Lower leg skin (tissue), 4 donors: ENCODE measurements around the gene NTMT1. TPM values are rescaled to one million over a fixed set of nuclear protein-coding genes. Genes with fewer than 3 reads are reported as not detected.
A peak's percentile ranks its signal among the peaks of the same experiment; 100 is the strongest.

Source experiments
- DNase-seq, 2 donors: peaks; one replicate each; pipeline ENCODE4 v3.0.0-alpha.2; 2019; ENCODE audit warnings: low spot score in 2 of 2
- H3K4me3 ChIP-seq: fragments of 200-600 bp; sonication (generic); 2 replicates; pipeline ENCODE4 v1.5.1; 2017; ENCODE audit warnings: mild to moderate bottlenecking, low read depth; ENCODE audit not compliant: poor library complexity, severe bottlenecking
- POLR2A ChIP-seq, 2 donors: fragments of 450-650 bp; IDR thresholded peaks; one replicate each; pipeline ENCODE4 v1.6.1; 2016 to 2017; ENCODE audit warnings: antibody characterized with exemption in 2 of 2, mild to moderate bottlenecking in 1 of 2, moderate library complexity in 1 of 2
- WGBS, 2 donors: methylation state at CpG; one replicate each; pipeline ENCODE4 v1.1.5; 2018; 5-methylcytosine and 5-hydroxymethylcytosine counted together
- intact Hi-C: fragments of 100-400 bp; cut with DNase I; formaldehyde crosslinking; loops from one replicate; pipeline ENCODE4 v1.15.0; 2023; ENCODE audit warnings: low total_unique reads
- total RNA-seq, 4 donors: library from RNA; depleted of rRNA; stranded (reverse); fragments of >200 nt; gene quantifications; one replicate each; pipeline ENCODE4 v1.1.0, GENCODE V29; 2016
- TF ChIP-seq, protein P1 (sequence below), 3 donors: fragments of 450-650 bp; IDR thresholded peaks; one replicate each; pipeline ENCODE4 v1.5.1; 2016; ENCODE audit warnings: antibody characterized with exemption in 3 of 3, mild to moderate bottlenecking in 3 of 3, moderate library complexity in 2 of 3

NTMT1 gene
- total RNA-seq, 4 donors from 2014 or later = 19.7 to 31.0 (median 25.7) TPM

DNA sequence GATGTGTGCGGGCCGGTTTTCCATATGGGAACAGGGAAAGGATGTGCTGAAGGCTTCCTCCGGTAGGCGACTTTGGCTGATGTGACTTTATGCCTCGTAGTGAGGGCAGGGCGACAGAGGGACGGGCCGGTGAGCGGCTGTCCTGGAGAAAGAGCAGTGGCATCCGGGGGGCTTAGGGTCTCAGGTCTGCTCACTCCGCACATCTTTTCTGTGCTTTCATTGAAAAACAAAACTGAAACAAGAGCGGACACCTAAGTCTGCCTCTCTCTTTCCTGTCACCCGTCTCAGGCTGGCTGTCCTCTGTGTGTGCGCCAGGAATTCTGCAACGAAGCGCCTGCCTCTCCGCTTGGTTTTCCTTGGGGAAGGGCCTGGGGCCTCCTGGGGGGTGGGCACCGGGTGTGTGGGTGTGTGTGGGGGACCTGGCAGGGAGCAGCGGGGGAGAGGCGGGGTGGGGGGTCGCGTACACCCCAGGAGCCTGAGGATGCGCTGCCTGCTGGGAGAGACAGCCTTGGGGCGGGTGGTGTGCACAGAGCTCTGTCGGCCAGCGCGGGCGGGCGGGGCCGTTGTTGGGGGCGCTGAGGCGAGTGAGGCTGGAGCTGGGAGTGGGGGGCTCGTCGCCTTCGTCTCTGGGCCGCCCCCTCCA lies 38.9 kb downstream of the NTMT1 start:
- DNase-seq = peak in 1 of 2 donors; percentile 91
- TF ChIP-seq, protein P1, sequence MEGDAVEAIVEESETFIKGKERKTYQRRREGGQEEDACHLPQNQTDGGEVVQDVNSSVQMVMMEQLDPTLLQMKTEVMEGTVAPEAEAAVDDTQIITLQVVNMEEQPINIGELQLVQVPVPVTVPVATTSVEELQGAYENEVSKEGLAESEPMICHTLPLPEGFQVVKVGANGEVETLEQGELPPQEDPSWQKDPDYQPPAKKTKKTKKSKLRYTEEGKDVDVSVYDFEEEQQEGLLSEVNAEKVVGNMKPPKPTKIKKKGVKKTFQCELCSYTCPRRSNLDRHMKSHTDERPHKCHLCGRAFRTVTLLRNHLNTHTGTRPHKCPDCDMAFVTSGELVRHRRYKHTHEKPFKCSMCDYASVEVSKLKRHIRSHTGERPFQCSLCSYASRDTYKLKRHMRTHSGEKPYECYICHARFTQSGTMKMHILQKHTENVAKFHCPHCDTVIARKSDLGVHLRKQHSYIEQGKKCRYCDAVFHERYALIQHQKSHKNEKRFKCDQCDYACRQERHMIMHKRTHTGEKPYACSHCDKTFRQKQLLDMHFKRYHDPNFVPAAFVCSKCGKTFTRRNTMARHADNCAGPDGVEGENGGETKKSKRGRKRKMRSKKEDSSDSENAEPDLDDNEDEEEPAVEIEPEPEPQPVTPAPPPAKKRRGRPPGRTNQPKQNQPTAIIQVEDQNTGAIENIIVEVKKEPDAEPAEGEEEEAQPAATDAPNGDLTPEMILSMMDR (IDR thresholded peaks at IDR 0.05) = no peak
- no peak for TF ChIP-seq POLR2A (IDR thresholded peaks at IDR 0.05)
- intact Hi-C loops = no loop called here
- H3K4me3 ChIP-seq = peak overlapping the region; percentile 17
- 15 to 18% methylated on average over 29 to 32 of the region's 36 CpGs for WGBS, 2 donors

DNA sequence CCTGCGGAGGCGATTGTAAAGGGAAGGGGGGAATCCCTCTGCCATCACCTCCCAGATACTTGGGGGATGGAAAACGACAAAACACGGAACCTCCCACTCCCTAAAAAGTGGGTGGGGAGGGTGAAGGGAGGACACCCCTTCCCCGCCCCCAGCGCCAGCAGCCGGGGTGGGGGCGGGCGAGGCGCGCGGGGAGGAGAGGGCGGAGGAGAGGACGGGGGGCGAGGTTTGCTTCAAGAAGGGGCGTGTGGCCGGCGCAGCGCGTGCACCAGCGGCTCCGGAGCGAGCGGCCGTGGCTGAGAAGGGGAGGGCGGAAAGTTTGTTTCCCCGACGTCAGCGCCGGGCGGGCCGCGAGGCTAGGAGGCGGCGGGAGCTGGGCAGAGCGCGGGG lies 39.4 kb downstream of the NTMT1 start, which contains the start of gene PRRX2:
PRRX2 (plus strand) TSS at position 259 of the 387 bp plus-strand sequence. CDS start 221 bp downstream, outside the sequence.
- TF ChIP-seq, protein P1 (IDR thresholded peaks at IDR 0.05) = no peak
- TF ChIP-seq POLR2A (IDR thresholded peaks at IDR 0.05) = no peak
- 1% methylated on average over 23 to 35 of the region's 37 CpGs for WGBS, 2 donors
- H3K4me3 ChIP-seq = peak within 1 kb of the TSS; percentile 17
- DNase-seq = peak; percentile 48 to 93
- intact Hi-C loops = no loop called here

DNA sequence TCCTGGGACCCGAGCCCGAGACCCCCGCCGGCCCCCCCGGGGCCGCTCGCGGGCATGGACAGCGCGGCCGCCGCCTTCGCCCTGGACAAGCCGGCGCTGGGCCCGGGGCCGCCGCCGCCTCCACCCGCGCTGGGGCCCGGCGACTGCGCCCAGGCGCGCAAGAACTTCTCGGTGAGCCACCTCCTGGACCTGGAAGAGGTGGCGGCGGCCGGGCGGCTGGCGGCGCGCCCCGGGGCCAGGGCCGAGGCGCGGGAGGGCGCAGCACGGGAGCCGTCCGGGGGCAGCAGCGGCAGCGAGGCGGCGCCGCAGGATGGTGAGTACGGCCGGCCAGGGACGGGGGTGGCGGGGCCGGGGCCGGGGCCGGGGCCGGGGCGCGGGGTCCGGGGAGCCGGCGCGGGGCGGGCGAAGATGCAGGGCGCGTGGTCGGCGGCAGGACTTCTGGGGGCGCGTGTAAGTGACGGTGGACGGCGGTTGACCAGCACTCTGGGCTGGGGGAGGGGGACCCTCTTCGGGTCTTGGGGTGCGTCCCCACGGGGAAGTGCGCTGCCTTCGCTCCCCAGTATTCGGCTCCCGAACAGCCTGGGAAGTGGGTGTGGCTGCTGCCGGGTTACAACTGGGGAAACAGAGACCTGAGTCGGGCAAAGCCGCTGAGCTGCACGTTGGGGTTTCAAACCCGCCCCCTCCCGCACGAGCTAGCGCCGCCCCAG lies 40.0 kb downstream of the NTMT1 start:
- peak overlapping the region; percentile 17 for H3K4me3 ChIP-seq
- 2% methylated on average over 69 of the region's 88 CpGs; no CpG with 5 or more reads in 1 of the 2 donors for WGBS, 2 donors
- TF ChIP-seq, protein P1 (IDR thresholded peaks at IDR 0.05) = no peak
- no peak for TF ChIP-seq POLR2A (IDR thresholded peaks at IDR 0.05)
- DNase-seq = peak in 1 of 2 donors; percentile 89
- intact Hi-C loops = no loop called here

DNA sequence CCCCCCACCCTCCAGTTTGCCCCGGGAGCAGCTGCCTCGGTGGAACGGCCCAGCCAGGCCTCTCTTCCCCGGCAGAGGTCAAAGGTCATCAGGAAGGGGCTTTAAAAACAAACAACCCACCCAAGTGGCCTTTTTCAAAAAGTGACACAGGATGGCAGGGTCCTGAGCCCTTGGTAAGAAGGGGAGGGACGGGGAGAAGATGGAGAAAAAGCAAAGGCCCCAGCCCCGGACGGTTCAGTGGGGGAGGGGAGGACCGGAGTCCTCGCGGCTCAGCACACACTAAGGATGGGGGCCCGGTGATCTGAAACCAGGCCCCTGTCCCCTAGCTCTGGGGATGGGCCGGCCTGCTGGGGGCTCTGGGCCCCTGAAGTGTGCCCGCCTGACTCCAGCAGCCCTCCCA lies 40.6 kb downstream of the NTMT1 start:
- intact Hi-C loops = no loop called here
- no peak for TF ChIP-seq POLR2A (IDR thresholded peaks at IDR 0.05)
- TF ChIP-seq, protein P1 (IDR thresholded peaks at IDR 0.05) = no peak
- WGBS, 2 donors = 25 to 32% methylated on average over 13 of the region's 13 CpGs

DNA sequence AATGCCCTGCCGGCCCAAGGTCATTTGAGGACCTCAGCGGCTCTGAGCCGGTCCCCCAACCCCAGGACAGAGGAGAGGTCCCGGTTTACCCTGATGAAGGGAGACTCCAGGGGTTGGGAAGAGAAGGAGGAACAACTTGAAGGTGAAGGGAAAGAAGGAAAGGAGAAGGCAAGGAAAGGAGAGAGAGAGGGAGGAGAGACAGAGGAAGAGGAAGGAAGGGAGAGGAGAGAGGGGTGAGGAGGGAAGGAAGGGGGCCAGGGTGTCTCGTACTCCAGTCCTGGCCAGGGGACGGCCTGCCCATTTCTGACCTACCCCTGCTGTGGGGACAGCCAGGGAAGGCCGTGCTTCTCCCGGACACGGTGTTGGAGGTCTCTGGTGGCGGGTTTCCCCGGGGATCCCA lies 41.4 kb downstream of the NTMT1 start:
- 38 to 40% methylated on average over 8 to 11 of the region's 11 CpGs for WGBS, 2 donors
- H3K4me3 ChIP-seq = no peak overlapping the region
- no peak for DNase-seq
- intact Hi-C loops = no loop called here
- TF ChIP-seq, protein P1 (IDR thresholded peaks at IDR 0.05) = no peak
- TF ChIP-seq POLR2A (IDR thresholded peaks at IDR 0.05) = no peak

More for the DNA sequence above, 40.6 kb downstream of the NTMT1 start:
- no peak overlapping the region for H3K4me3 ChIP-seq
- no peak for DNase-seq
